Fibroblast of villous mesenchyme (primary cell): Measurements from ENCODE around the gene ICAM3. TPM values are rescaled to one million over a fixed set of nuclear protein-coding genes. Genes with fewer than 3 reads are reported as not detected.

Experiments
- DNase-seq: peaks from one replicate; pipeline ENCODE4 v3.0.0-alpha.2; 2010; ENCODE audit warnings: low read depth
- H3K4me3 ChIP-seq: 2 replicates; pipeline ENCODE4 v1.5.1; 2011; ENCODE audit warnings: low read depth, mild to moderate bottlenecking, low read length
- total RNA-seq: library from RNA; depleted of rRNA; stranded (reverse); fragments of >200 nt; gene quantifications from 2 replicates; pipeline ENCODE4 v1.2.3, GENCODE V29; 2012
- TF ChIP-seq, protein P1 (sequence below): IDR thresholded peaks from 2 replicates; pipeline ENCODE4 v1.5.1; 2012; ENCODE audit warnings: low read depth, mild to moderate bottlenecking, low read length; ENCODE audit not compliant: insufficient read depth

ICAM3 gene
- total RNA-seq, 1 donor = 4.3 TPM

DNA sequence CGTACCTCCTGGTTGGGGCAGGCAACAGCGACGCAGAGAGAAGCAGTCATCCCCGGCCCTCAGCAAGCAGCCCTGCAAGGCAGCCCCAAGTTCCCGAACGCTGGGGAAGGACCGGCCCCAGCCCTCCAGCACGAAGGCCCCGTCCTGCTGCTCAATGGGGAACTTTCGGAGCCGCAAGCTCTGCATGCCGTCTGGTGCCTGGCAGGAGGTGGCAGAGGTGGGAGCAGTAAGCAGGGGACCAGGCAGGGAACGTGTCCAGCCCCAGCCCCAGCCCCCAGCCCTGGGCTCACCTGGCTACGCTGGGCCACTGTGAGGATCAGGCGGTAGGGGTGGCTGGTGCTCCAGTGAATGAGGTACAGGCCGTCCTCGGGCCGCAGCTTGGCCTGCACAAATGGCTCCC, 22.8 kb upstream of the ICAM3 start:
- H3K4me3 ChIP-seq = no peak overlapping the region
- no peak for DNase-seq
- TF ChIP-seq, protein P1, sequence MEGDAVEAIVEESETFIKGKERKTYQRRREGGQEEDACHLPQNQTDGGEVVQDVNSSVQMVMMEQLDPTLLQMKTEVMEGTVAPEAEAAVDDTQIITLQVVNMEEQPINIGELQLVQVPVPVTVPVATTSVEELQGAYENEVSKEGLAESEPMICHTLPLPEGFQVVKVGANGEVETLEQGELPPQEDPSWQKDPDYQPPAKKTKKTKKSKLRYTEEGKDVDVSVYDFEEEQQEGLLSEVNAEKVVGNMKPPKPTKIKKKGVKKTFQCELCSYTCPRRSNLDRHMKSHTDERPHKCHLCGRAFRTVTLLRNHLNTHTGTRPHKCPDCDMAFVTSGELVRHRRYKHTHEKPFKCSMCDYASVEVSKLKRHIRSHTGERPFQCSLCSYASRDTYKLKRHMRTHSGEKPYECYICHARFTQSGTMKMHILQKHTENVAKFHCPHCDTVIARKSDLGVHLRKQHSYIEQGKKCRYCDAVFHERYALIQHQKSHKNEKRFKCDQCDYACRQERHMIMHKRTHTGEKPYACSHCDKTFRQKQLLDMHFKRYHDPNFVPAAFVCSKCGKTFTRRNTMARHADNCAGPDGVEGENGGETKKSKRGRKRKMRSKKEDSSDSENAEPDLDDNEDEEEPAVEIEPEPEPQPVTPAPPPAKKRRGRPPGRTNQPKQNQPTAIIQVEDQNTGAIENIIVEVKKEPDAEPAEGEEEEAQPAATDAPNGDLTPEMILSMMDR = no peak

DNA sequence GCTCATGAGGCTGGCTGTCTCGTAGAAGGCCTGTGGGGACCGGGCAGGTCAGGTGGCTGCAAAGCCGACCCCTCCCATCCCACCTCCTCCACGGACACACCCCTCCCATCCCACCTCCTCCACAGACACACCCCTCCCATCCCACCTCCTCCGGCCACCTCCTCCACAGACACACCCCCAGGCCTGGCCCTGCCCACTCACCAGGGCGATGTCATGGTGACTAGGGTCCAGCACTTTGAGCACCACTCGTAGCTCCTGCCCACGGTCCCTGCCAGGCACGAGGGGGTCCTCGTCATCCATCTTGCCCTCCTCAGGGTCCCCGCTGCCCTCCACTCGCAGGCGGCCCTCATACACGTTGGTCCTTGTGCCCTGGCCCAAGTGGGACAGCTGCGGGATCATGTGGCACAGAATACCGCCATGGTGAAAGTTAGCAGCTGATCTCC, 22.2 kb upstream of the ICAM3 start:
- DNase-seq = no peak
- TF ChIP-seq, protein P1 = no peak
- H3K4me3 ChIP-seq = no peak overlapping the region

DNA sequence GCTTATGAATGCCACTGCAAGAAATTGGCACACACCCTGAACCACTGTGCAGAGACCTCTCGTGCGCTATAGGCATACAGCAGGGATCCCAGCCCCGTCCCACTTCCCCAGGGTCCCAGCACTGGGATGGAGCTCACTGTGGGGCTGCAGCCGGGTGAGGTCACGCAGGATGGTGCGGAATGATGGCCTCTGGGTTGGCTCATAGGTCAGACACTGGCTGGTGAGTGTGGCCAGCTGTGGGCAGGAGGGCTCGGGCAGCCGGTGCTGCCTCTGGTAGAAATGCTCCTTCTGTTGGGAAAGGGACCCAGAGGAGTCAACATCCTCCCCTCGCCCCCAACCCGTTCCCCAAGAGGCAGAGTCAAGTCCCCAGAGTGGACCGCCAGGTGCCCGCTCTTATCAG, 17.0 kb upstream of the ICAM3 start:
- DNase-seq = no peak

DNA sequence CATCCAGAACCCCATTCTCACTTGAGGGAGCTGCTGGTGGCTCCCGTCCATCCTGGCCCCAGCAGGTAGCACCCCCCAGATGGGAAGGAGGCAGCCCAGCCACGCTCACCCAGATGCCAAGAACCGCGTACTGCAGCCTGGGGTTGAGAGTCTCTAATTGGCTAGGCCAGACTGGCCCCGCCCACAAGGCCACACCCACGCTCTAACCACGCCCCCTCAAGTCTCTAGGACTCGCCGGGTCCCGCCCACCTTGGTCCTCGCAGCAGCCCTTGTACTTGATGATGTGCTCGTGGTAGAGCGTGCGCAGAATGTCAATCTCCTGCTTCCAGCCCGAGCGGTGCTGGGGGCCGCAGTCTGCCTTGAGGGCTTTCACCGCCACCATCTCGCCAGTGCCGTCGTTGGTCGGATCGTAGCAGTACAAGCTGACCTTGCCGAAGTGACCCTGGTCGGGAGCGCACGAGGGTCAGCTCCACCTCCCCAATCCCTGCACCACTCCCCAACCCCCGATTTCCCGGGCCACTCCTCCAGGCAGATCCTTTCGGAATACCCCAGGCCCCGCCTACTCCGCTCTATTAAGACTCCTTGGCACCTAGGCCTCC, 14.5 kb upstream of the ICAM3 start:
- no peak overlapping the region for H3K4me3 ChIP-seq
- TF ChIP-seq, protein P1 = no peak
- DNase-seq = peak; percentile 37

More for the DNA sequence above, 17.0 kb upstream of the ICAM3 start:
- H3K4me3 ChIP-seq = no peak overlapping the region
- TF ChIP-seq, protein P1 = no peak

DNA sequence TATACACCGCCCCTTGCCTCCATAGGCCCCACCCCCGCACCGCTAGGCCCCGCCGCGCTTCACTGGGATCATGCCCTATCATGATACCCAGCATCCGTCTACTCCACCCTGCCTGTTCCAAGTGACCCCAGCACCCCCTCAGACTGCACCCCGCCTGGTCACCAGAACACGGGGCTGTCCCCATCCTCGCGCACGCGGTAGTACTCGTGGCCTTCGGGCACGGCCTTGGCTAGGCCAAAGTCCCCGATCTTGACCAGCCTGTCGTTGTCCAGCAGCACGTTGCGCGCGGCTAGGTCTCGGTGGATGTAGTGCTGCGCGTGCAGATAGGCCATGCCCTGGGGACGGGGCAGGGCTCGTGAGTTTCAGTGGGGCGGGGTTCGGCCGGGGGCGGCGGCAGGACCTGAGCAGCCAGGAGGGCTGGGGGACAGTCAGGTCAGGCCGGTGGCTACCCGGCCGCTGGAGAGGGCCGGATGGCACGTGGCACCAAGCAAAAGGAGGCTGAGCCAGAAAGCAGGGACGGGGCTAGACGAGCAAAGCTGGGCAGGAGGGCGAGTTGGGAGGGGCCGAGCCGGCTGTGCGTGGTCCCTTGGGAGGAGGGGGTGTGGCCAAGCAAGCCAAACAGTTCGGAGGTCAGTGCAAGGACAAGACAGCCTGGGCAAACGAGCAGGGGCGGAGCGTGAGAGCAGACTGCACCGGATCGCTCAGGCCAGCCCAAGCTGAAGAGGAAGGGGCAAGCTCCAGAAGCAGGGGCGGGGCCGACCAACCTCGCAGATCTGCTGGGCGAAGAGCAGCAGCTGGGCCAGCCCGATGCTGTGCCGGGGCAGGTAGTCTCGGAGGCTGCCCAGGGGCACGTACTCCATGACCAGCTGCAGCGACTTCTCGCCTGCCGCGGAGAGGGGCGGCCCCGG, 13.6 kb upstream of the ICAM3 start:
- DNase-seq = peak; percentile 71
- TF ChIP-seq, protein P1 = no peak
- no peak overlapping the region for H3K4me3 ChIP-seq

DNA sequence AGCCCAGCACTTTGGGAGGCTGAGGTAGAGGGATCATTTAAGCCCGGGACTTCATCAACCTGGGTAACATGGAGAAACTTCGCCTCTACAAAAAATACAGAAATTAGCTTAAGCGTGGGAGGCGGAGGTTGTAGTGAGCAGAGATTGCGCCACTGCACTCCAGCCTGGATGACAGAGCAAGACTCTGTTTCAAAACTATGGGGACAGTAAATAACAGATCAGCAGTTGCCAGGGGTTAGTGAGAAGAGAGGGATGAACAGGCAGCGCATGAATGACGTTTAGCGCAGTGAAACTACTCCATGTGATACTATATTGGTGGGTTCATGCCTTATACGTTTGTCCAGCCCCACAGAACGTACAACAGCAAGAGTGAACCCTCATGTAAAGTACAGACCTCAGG, 7.1 kb upstream of the ICAM3 start:
- TF ChIP-seq, protein P1 = no peak
- no peak overlapping the region for H3K4me3 ChIP-seq
- DNase-seq = peak; percentile 74
